A673 (cell line): ENCODE results near the gene TBL2. TPM values are rescaled to one million over a fixed set of nuclear protein-coding genes. Genes with fewer than 3 reads are reported as not detected.
A peak's percentile ranks its signal among the peaks of the same experiment; 100 is the strongest.

Experiments
- BruUV-seq: library from RNA; stranded (reverse); fragments of 400-500 nt; replicated peaks from 2 replicates; lab custom pipeline; 2021; lab: Mats Ljungman, UMichigan
- CTCF ChIA-PET: fragments of 300-600 bp; sonication (Branson Sonifier 250); formaldehyde crosslinking; loops from one replicate; lab custom pipeline; 2022; ENCODE audit warnings: antibody characterized with exemption; lab: Charles Lee
- POLR2A ChIA-PET: fragments of 300-600 bp; sonication (Branson Sonifier 250); formaldehyde crosslinking; loops from one replicate; lab custom pipeline; 2022; ENCODE audit warnings: antibody characterized with exemption; ENCODE audit not compliant: low non-redundant PET; lab: Charles Lee
- DNase-seq: peaks from one replicate; pipeline ENCODE4 v3.0.0-alpha.2; 2015; ENCODE audit warnings: low spot score
- H3K27ac ChIP-seq: fragments of 200-600 bp; sonication (generic); 2 replicates; pipeline ENCODE4 v1.5.1; 2016; ENCODE audit warnings: mixed run types, low read depth, mild to moderate bottlenecking, mixed read lengths, antibody characterized with exemption, low read length; ENCODE audit not compliant: poor library complexity, severe bottlenecking
- H3K27me3 ChIP-seq: fragments of 200-600 bp; sonication (generic); replicated peaks from 2 replicates; pipeline ENCODE4 v1.6.1; 2017; ENCODE audit warnings: mixed run types, low read depth, mild to moderate bottlenecking, mixed read lengths, antibody characterized with exemption, low read length; ENCODE audit not compliant: insufficient read depth, poor library complexity
- H3K36me3 ChIP-seq: fragments of 200-600 bp; sonication (generic); 2 replicates; pipeline ENCODE4 v1.6.1; 2016; ENCODE audit warnings: mixed run types, mild to moderate bottlenecking, mixed read lengths, antibody characterized with exemption, low read length; ENCODE audit not compliant: insufficient read depth, poor library complexity, severe bottlenecking
- H3K4me1 ChIP-seq: fragments of 200-600 bp; sonication (generic); 2 replicates; pipeline ENCODE4 v1.6.1; 2017; ENCODE audit warnings: mixed run types, mild to moderate bottlenecking, mixed read lengths, antibody characterized with exemption, low read length; ENCODE audit not compliant: insufficient read depth, poor library complexity, severe bottlenecking
- H3K4me3 ChIP-seq: fragments of 200-600 bp; sonication (generic); 2 replicates; pipeline ENCODE4 v1.5.1; 2016; ENCODE audit warnings: low read depth, mixed run types, mild to moderate bottlenecking, mixed read lengths, low read length; ENCODE audit not compliant: poor library complexity, severe bottlenecking
- H3K9me3 ChIP-seq: fragments of 200-600 bp; sonication (generic); 2 replicates; pipeline ENCODE4 v1.6.1; 2016; ENCODE audit warnings: mixed run types, low read depth, mild to moderate bottlenecking, mixed read lengths, antibody characterized with exemption, low read length; ENCODE audit not compliant: poor library complexity, severe bottlenecking
- EZH2 ChIP-seq: fragments of 200-600 bp; sonication (generic); IDR thresholded peaks from 2 replicates; pipeline ENCODE4 v1.6.1; 2017; ENCODE audit warnings: borderline replicate concordance, low read depth, mild to moderate bottlenecking, mixed read lengths, antibody characterized with exemption, low read length; ENCODE audit not compliant: poor library complexity, severe bottlenecking
- intact Hi-C: fragments of 100-400 bp; cut with micrococcal nuclease; formaldehyde crosslinking; loops from one replicate; pipeline ENCODE4 v1.10.0; 2022; ENCODE audit not compliant: unreplicated experiment
- total RNA-seq: library from RNA; stranded (reverse); gene quantifications from 2 replicates; pipeline ENCODE4 v1.2.3, GENCODE V29; 2021
- TF ChIP-seq, protein P1 (sequence below): fragments of 300-800, 200-600 bp; sonication (generic); conservative IDR thresholded peaks from 2 replicates; pipeline ENCODE4 v1.5.1; 2017; ENCODE audit warnings: low read depth, mild to moderate bottlenecking, antibody characterized with exemption, low read length, moderate library complexity, mixed read lengths

TBL2 gene
- total RNA-seq, 1 experiment from 2014 or later, result 51.9 TPM

DNA sequence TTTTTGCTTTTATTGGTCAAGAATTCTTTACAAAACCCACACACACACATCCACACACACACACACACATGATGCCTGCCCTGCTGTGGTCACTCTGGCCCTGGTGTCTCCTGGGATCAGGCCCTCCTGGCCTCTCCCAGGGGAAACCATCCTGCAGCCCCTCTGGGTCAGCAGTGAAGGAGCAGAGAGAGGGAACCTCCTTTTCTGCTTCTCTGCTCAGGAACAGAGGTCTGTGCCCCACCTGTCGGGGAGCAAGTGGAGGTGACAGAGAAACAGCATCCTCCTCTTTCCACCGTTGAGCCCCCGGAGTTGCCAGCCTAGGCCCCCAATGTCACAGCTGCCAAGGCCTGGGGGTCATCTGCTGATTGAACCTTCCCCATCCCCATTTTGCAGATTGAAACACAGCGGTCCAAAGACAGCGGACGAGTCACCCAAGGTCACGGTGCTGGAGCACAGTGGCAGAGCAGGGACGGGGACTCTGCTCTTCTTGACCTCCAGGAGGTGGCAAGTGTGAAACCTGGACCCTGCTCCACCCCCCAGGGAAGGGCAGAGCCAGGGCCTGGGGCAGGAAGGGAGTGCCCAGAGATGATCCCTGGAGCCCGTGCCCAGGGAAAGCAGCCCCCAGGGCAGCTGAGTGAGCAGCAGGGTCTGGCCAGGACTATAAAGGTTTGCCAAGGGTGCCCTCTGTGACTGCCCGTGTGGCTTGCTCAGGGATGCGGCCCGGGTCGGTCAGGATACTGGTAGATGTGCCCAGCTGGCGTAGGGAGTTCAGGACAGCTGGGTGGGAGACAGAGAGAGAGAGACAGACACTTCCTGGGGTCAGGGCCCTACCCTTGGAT lies 15.0 kb upstream of the TBL2 start:
- intact Hi-C loops, result no loop called here

DNA sequence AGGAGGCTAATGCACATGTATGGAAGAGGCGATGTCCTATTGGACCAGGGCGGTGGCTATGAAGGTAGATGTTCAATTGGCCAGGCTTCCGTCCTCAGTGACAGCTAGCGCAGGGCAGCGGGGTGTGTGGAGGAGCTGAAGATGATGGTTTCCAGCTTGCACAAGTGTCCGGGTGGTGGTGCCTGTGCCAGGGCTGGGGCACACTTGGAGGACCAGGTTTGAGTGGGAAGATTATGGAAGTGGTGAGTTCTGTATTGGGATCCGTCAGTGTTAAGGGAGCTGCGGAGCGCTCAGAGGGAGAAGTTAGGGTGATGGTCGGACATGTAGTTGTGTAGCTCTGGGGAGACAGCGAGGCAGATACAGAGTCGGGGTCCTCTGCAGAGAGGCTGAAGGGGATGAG lies 8.5 kb upstream of the TBL2 start:
- Histone ChIP-seq H3K27ac (no peak overlapping the region), H3K4me1 (no peaks in the 10 kb centered on the region), H3K9me3 (no peaks in the 10 kb centered on the region), H3K27me3 (no peaks in the 10 kb centered on the region), H3K36me3 (no peaks in the 10 kb centered on the region), H3K4me3 (no peak overlapping the region)
- no peak for DNase-seq
- ChIA-PET POLR2A (no interaction called here), CTCF (interaction anchor here (1.2 kb wide), 1 partner anchor 20 kb away, joined by 4 read pairs; no protein-coding TSS in a partner anchor)
- TF ChIP-seq, protein P1, sequence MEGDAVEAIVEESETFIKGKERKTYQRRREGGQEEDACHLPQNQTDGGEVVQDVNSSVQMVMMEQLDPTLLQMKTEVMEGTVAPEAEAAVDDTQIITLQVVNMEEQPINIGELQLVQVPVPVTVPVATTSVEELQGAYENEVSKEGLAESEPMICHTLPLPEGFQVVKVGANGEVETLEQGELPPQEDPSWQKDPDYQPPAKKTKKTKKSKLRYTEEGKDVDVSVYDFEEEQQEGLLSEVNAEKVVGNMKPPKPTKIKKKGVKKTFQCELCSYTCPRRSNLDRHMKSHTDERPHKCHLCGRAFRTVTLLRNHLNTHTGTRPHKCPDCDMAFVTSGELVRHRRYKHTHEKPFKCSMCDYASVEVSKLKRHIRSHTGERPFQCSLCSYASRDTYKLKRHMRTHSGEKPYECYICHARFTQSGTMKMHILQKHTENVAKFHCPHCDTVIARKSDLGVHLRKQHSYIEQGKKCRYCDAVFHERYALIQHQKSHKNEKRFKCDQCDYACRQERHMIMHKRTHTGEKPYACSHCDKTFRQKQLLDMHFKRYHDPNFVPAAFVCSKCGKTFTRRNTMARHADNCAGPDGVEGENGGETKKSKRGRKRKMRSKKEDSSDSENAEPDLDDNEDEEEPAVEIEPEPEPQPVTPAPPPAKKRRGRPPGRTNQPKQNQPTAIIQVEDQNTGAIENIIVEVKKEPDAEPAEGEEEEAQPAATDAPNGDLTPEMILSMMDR, result no peak
- TF ChIP-seq EZH2, result no peak
- no TSS peak for BruUV-seq
- intact Hi-C loops, result no loop called here

More for the DNA sequence above, 15.0 kb upstream of the TBL2 start:
- TF ChIP-seq EZH2, result no peak
- TF ChIP-seq, protein P1, result no peak
- Histone ChIP-seq H3K27me3 (no peaks in the 10 kb centered on the region), H3K27ac (no peak overlapping the region), H3K36me3 (no peaks in the 10 kb centered on the region), H3K4me1 (no peaks in the 10 kb centered on the region), H3K9me3 (no peaks in the 10 kb centered on the region), H3K4me3 (no peak overlapping the region)
- BruUV-seq, result TSS peak; percentile 28
- ChIA-PET POLR2A (no interaction called here), CTCF (no interaction called here)
- DNase-seq, result no peak

DNA sequence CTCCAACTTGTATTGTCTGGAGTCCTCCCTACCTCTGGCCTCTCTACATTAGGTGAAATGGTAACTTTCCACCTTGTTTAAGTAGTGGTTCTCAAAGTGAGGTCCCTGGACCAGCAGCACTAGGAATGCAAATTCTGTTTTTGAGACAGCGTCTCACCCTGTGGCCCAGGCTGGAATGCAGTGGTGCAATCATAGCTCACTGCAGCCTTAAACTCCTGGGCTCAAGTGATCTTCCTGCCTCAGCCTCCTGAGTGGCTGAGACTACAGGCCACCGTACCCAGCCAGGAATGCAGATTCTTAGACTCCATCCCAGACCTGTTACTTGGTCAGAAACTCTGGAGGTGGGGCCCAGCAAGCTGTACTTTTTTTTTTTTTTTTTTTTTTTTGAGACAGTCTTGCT lies 6.8 kb upstream of the TBL2 start:
- H3K27me3 ChIP-seq, result no peaks in the 10 kb centered on the region
- intact Hi-C loops, result no loop called here
- no peaks in the 10 kb centered on the region for H3K36me3 ChIP-seq
- ChIA-PET POLR2A (no interaction called here), CTCF (interaction anchor here (0.5 to 1.4 kb wide), 2 partner anchors 149 to 482 kb away, joined by 4 to 10 read pairs; no protein-coding TSS in a partner anchor)
- no peaks in the 10 kb centered on the region for H3K9me3 ChIP-seq
- no peak overlapping the region for H3K27ac ChIP-seq
- no peak for DNase-seq
- H3K4me1 ChIP-seq, result no peaks in the 10 kb centered on the region
- BruUV-seq, result no TSS peak
- no peak overlapping the region for H3K4me3 ChIP-seq
- TF ChIP-seq, protein P1, result no peak
- TF ChIP-seq EZH2, result no peak
